NCI-H2196 (cell line): ENCODE measurements around the gene BCO2.
A peak's percentile ranks its signal among the peaks of the same experiment; 100 is the strongest.
"Not testable (repeated sequence)": the region's sequence is repeated elsewhere in the genome, so short reads cannot be mapped to it uniquely, and the experiment has no call there.

Experiments used
- DNase-seq: peaks from one replicate; lab custom pipeline; 2025; ENCODE audit not compliant: unreplicated experiment; lab: John Stamatoyannopoulos, UW

Gene BCO2

DNA sequence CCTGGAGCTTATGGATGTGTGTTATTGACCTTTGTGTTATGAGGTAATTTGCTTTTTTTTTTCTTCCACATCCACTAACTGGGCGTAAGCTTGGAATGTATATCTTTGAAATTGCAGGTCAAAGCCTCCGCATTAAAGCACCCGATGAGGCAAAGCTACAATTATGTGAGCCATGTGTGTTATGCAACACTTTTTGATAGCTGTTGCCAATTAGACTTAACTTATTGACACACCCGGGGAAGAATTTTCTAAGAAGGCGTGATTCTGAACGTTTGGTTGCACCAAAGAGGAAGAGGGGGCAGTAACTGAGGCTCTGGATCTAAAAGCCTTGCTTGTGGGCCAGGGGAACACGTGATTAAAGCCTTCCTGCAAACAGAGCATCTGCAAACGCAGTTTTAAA lies 8.8 kb upstream of the BCO2 start:
- no peak for DNase-seq

DNA sequence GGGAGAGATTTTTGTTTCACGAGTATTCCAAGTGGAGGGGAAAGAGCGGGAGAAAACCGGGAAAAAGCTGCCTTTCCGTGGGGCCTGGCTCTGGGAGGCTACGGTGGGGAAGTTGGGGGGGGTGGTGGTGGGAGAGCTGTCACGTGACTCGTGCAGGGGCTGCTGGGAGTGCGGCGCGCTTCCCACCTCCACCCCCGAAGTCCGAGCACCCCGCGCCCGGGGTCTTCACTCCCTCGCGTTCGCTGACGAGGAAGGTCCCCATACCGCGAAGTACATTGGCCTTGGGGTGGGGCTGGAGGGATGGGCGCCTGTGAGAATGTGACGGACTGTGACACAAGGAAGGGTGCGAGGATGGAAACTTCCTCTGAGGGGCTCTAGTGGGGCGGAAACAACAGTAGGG lies 8.2 kb upstream of the BCO2 start, which contains the start of gene TEX12:
Gene TEX12 (plus strand): TSS at position 228 of the 400 bp plus-strand sequence. CDS start 1,897 bp downstream, outside the sequence.
- DNase-seq: no peak

DNA sequence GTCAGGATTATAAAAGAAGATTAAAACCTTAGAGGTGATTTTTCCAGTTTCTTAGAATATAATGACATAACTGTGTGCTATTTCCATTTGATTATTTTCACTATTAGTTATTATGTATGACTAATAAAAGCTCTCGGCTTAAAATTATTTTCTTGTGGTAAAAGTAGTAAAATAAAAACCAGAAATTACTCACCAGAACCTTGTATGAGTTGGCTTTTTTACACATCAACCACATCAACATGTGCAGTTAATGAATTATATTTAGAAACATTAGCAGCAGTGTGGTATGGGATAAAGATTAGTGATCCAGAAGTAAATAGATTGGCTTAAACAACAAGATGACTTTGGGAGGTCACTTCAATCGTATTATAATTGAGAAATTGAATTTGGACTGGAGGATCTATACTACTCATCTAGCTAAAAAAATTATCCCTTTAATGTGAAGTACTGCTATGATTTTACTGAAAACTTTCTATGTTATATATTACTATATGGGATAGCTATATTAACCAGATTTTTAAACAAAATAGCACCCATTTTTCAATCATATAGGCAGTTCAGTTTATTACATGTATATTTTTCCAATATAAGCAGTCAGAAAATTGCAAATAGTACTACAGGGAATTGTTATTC lies 2.8 kb upstream of the BCO2 start:
- DNase-seq: no peak

DNA sequence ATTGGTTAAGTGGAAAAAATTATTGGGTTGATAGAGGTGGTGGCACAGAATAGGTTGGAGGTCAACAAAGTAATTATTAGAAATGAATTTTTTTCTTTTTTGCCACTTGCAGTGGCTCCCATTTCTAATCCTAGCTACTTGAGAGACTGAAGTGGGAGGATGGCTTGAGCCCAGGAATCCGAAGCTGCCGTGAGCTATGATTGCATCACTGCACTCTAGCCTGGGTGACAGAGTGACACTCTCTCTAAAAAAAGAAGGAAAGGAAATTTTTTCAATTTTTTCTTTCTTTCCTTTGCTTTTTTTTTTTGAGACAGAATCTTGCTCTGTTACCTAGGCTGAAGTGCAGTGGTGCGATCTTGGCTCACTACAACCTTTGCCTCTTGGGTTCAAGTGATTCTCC lies 2.2 kb upstream of the BCO2 start:
- DNase-seq: no peak

DNA sequence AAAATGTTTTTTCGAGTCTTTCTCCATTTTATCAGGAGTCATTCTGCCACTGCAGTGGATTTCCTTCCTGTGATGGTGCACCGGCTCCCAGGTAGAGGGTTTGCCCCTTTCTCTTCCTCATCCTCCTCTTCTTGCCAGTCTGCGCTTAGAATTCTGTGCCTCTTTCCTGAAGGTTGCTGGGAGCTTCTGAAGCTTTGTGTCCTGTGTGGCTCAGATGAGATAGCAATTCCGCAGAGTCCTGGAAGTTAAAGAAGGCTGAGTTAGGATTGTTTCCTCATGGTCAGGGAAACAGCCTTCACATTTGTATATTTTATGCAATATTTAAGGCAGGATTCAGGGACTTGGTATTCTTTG lies 264 bp downstream of the BCO2 start:
- no peak for DNase-seq

DNA sequence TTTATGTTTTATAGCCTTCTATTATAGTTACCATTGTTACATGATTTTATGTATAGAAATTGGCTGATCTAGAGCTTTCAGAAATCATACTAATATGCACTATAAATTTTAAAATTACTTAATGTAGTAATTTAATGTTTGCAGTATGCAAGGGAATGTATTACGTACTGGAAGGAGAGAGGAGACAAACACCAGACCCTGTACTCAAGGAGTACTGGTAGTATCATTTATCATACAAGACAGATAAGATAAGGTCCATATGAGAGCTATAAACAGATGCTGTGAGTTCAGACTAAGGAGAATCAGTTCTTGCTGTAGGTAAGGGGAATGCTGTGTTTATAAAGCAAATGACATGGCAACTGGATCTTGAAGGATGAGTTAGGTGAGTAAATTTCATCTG lies 765 bp downstream of the BCO2 start:
- no peak for DNase-seq

DNA sequence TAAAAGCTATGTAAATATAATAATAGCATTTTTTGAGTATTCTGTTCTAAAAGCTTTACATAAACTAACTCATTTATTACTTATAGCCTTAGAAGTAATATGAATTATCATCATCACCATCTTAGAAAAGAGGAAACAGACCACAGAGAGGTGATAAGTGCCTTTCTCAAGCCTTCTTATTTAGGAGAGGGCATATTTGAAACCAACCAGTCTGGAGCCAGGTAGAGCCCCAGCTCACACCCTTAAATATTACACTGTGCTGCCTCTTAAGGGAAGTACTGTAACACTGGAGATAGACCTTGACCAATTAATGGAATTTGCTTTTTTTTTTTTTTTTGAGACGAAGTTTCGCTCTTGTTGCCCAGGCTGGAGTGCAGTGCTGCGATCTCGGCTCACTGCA lies 2.3 kb downstream of the BCO2 start:
- DNase-seq: no peak

DNA sequence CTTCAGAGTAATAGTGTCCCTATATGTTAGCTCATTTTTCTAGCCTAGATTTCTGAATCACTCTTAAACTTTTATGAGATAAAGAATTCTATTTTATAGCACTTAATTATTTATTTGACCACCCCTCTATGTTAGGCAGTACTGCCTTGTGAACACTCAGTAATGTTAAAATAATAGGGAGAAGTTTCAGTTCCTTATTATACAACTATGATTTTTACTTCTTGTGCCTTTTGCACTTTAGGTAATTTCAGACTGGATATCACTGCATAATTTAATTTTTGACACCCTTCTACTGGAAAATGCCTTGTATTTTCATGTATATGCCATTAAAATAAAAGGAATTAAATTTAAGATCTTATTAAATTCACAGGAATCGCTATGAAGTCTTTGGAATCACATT lies 3.1 kb downstream of the BCO2 start:
- DNase-seq: no peak

DNA sequence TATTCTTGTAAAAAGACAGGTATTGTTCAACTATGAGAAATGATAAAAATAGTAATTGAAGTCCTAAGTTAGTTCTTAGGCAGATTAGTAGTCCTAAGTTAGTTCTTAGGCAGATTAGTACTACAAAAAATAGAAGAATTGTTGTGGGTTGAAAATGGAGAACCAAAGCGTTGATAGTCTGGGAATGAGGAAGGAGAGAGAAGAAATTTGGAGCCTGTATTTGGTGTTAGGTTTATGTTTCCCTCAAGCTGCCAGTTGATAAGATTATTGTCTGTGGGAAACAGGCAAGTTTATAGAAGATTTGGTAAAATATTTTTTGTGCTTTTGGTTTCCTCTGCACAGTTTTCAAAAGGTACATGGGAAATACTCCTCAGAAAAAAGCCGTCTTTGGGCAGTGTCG lies 3.6 kb downstream of the BCO2 start:
- DNase-seq: no peak

DNA sequence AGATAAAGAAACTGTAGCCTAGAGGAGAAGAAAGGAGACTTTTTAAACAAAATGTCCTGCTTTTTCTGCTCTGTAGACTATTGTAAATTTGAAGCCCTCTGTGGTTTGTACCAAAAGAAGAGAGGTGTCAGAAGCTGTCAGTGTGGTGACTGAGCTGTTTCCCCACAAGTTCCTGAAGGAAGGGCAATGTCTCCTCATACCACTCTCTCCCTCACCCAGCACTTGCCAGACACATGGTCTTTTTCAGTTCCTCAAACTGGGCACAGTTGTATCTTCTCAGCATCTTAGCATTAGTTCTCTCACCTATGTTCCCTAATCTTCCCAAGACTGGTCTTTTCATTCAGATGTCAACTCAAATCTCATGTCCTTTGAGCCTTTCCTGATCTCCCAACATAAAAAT lies 4.3 kb downstream of the BCO2 start:
- no peak for DNase-seq

DNA sequence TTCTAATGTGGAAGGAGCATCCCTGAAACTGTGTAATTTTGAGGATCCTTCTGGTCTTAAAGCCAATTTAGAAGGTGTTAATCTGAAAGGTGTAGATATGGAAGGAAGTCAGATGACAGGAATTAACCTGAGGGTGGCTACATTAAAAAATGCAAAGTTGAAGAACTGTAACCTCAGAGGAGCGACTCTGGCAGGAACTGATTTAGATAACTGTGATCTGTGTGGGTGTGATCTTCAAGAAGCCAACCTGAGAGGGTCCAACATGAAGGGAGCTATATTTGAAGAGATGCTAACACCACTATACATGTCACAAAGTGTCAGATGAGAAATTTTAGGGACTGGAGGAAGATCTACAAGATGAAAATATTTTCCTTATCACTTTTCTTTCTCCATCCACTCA lies 7.6 kb downstream of the BCO2 start:
- no peak for DNase-seq

DNA sequence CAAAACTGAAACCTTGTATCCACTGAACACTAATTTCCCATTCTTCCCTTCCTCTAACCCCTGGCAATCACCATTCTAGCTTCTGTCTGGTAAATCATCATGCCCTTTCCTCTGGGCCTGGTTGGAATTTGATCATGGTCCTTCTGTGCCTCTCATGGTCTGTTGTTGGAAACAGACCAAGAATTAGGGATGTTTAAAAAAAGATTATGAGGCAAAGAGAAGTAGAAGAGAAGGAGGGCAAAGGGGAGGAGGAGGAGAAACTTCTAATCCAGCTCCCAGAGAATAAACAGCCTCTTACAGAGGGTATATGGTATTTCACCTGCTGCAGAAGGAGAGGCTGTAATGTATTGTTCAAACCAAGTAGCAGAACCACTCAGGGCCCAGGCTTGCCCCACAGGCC lies 10.6 kb downstream of the BCO2 start:
- peak; percentile 6 for DNase-seq

DNA sequence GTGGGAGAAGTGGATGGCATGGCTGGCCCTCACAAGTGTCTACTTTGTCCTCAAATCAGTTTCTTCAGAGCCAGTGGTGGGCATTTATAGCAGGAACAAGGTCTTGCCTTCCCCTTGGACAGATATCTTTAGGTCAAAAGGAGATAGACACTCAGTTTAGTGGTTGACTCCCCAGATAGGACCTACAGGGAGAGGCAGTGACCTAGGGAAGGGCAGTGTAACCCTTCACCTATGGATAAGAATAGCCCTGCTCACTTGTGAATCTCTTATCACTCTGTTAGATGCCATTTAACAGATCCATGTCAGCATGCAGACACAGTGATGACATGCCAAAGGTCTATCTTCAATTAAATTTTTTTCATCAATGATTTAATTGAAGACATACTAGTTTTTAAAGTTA lies 11.0 kb downstream of the BCO2 start:
- DNase-seq: no peak

DNA sequence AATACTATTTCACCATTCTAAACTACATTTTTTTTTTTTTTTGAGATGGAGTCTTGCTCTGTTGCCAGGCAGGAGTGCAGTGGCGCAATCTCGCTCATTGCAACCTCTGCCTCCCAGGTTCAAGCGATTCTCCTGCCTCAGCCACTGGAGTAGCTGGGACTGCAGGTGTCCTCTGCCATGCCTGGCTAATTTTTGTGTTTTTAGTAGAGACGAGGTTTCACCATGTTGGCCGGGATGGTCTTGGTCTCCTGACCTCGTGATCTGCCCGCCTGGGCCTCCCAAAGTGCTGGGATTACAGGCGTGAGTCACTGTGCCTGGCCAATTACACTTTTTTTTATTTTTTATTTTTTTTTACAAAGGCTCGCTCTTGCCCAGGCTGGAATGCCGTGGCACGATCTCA lies 19.8 kb downstream of the BCO2 start:
- not testable (repeated sequence) for DNase-seq

DNA sequence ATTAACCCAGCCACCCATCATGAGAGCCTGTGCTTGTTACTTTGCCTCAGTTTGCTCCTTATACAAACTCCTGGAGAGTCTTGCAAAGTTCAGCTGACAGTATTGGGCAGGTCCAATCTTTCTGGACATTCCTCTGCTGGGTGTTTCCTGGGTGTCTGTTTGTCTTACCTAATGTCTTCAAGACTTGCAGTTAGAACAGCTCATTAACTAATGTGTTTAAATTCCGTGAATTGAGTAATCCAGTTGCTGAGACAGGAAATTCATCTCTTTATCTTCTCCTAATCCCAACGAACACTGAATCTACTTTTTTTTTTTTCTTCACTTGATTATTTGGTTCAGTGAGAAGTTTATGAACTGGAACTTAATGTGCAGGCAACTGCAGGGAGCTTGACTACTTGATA lies 20.6 kb downstream of the BCO2 start:
- DNase-seq: no peak

DNA sequence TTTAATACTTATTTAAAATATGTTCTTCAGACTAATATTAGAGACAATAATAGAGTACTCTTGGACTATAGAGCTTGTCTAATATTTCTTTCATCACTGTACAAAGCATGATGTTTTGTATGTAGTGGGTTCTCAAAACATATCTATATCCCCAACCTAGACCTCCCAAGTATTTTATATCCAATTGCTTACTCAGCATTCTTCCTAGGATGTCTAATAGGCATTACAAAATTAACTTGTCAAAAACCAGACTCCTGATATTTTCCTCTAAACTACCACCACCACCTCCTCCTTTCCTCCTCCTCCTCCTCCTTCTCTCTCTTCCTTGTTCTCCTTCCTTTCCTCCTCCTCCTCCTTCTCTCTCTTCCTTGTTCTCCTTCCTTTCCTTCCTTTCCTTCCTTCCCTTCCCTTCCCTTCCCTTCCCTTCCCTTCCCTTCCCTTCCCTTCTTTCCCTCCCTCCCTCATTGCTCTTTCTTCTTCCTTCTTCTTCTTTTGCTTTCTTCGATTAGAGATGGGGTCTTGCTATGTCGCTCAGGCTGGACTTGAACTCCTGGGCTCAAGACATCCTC lies 21.3 kb downstream of the BCO2 start:
- DNase-seq: no peak

DNA sequence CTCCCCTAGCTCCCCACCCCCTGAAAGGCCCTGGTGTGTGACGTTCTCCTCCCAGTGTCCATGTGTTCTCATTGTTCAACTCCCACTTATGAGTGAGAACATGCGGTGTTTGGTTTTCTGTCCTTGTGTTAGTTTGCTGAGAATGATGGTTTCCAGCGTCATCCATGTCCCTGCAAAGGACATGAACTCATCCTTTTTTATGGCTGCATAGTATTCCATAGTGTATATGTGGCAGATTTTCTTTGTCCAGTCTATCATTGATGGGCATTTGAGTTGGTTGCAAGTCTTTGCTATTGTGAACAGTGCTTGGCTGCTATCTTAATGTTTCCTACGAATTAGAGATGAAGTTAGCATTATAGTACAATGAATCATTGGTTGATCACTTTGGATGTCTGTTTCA lies 23.8 kb downstream of the BCO2 start:
- not testable (repeated sequence) for DNase-seq

DNA sequence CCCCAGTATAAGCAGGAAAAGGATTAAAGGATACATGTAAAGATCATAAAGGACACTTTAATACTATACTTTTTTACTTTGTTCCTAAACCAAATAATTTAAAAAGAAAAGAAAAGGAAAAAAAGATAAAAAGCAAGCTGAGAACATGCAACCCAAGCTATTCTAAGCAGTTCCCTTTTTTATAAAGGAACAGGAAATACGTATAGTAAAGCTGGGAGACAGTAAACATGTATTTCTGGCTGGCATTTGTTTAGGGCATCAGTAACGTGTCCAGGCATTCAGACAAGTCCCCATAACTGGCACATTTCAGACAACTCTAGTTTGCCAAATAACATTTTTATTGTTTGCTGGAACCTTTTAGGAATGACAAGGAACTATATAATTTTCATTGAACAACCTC lies 24.9 kb downstream of the BCO2 start:
- DNase-seq: no peak

DNA sequence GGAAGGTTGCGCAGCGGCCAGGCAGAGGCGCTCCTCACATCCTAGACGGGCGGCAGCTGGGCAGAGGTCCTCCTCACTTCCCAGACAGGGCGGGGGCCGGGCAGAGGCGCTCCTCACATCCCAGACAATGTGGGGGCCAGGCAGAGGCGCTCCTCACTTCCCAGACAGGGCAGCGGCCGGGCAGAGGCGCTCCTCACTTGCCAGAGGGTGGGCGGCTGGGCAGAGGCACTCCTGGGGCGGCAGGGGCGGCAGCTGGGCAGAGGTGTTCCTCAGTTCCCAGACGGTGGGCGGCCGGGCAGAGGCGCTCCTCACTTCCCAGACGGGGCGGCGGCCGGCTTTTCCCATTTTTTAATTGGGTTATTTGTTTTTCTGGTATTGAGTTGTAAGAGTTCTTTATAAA lies 30.8 kb downstream of the BCO2 start:
- DNase-seq: no peak

DNA sequence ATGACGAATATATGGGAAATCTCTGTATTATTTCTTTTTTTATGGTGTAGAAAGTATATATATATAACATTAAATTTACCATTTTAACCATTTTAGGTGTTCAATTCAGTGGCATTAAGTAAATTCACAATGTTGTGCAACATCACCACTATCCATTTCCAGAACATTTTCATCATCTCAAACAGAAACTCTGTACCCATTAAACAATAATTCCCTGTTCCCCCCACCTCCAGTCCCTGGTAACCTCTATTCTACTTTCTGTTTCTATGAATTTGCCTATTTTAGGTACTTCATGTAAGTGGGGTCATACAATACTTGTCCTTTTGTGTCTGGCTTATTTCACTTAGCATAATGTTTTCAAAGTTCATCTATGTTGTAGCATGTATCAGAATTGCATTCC lies 35.6 kb downstream of the BCO2 start:
- no peak for DNase-seq

DNA sequence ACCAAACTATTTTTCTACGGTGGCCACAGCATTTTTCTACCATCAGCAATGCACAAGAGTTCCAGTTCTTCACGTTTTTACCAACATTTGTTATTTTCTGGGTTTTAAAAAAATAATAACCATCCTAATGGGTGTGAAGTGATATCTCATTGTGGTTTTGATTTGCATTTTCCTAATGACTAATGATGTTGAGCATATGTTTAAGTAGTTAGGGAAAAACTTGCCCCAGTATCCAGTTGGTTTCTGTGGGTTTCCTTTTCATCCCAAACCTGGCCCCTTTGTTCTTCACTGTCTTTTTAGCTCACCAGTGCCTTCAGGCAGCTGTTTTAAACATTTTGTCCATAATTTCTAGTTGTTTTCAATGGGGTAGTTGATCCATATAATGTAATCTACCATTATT lies 36.2 kb downstream of the BCO2 start:
- no peak for DNase-seq

DNA sequence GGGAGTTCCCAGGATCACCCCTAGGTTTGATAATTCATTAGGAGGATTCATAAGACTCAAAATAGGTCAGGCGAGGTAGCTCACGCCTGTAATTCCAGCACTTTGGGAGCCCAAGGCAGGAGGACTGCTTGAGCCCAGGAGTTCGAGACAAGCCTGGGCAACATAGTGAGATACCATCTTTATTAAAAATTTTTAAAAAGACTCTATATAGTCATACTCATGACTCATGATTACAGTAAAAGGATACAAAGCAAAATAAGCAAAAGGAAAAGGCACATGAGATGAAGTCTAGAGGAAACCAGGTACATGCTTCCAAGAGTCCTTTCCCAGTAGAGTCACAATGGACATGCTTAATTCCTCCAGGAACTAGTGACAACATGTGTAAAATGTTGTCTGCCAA lies 37.0 kb downstream of the BCO2 start:
- DNase-seq: no peak

DNA sequence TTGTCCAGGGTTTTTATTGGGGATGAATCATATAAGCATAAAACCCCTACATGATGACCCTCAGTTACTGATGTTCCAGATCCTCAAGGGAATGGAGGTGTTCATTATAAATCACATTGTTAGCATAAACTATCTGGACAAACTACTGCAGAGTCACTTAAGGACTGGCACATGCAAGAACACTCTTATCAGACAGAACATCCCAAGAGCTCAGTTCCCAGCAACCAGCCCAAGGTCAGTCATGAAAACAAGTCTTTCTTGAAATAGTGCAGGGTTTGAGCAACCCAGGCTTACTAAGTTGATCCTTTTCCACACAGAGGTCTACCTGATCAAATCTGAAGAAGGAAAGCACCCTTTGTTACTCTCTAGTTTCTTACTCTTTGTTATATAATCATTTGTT lies 37.4 kb downstream of the BCO2 start:
- no peak for DNase-seq
